CD4-positive, CD25-positive, alpha-beta regulatory T cell (primary cell): Measurements from ENCODE around the gene POU3F1. TPM values are rescaled to one million over a fixed set of nuclear protein-coding genes. Genes with fewer than 3 reads are reported as not detected.

ENCODE experiments used
- ATAC-seq, 2 donors: fragments of 150-1000 bp; cut with Tn5 transposase; one replicate each; pipeline ENCODE4 v1.10.0; 2021; ENCODE audit warnings: low read depth in 2 of 2, moderate number of reproducible peaks in 2 of 2, moderate library complexity in 1 of 2
- DNase-seq, 3 donors: peaks; one replicate each; pipeline versions ENCODE4 v3.0.0 to v3.0.0-alpha.2; 2012 to 2022; ENCODE audit warnings: mixed read lengths in 1 of 3
- H3K27ac ChIP-seq: one replicate; pipeline ENCODE4 v1.7.0; 2013; ENCODE audit warnings: mild to moderate bottlenecking, low read length; ENCODE audit not compliant: insufficient read depth, poor library complexity, severe bottlenecking
- H3K27me3 ChIP-seq: one replicate; pipeline ENCODE4 v1.7.0; 2013; ENCODE audit warnings: low read length; ENCODE audit not compliant: control insufficient read depth, insufficient read depth
- H3K36me3 ChIP-seq: one replicate; pipeline ENCODE4 v1.7.0; 2013; ENCODE audit warnings: mild to moderate bottlenecking, low read length, moderate library complexity; ENCODE audit not compliant: control insufficient read depth, insufficient read depth
- H3K4me1 ChIP-seq: 2 replicates; pipeline ENCODE4 v1.7.0; 2013; ENCODE audit warnings: mild to moderate bottlenecking, low read length; ENCODE audit not compliant: insufficient read depth, control insufficient read depth, poor library complexity, severe bottlenecking
- H3K4me3 ChIP-seq: one replicate; pipeline ENCODE4 v1.7.0; 2013; ENCODE audit warnings: low read depth, mild to moderate bottlenecking, low read length, moderate library complexity
- H3K9me3 ChIP-seq, 2 experiments: 1 replicate in 1 of 2; 2 replicates in 1 of 2; pipeline ENCODE4 v1.7.0; 2013; ENCODE audit warnings: low read length in 2 of 2, mild to moderate bottlenecking in 1 of 2, moderate library complexity in 1 of 2; ENCODE audit not compliant: control insufficient read depth in 2 of 2
- H3K27ac Mint-ChIP-seq, 3 donors: one replicate each; pipeline ENCODE4 v1.8.0; 2020 to 2022; ENCODE audit warnings: mild to moderate bottlenecking in 3 of 3, mixed read lengths in 3 of 3, moderate library complexity in 2 of 3
- H3K27me3 Mint-ChIP-seq: one replicate; pipeline ENCODE4 v1.8.0; 2022; ENCODE audit warnings: mild to moderate bottlenecking, mixed read lengths
- H3K36me3 Mint-ChIP-seq: one replicate; pipeline ENCODE4 v1.8.0; 2020; ENCODE audit warnings: mixed read lengths
- H3K4me1 Mint-ChIP-seq, 4 donors: one replicate each; pipeline ENCODE4 v1.8.0; 2020 to 2022; ENCODE audit warnings: mixed read lengths in 4 of 4, mild to moderate bottlenecking in 1 of 4
- H3K4me3 Mint-ChIP-seq, 4 donors: one replicate each; pipeline ENCODE4 v1.8.0; 2020 to 2022; ENCODE audit warnings: mild to moderate bottlenecking in 4 of 4, mixed read lengths in 4 of 4, moderate library complexity in 3 of 4
- H3K9me3 Mint-ChIP-seq, 7 donors: one replicate each; pipeline ENCODE4 v1.8.0; 2020 to 2022; ENCODE audit warnings: mixed read lengths in 7 of 7, mild to moderate bottlenecking in 3 of 7, moderate library complexity in 2 of 7
- polyA plus RNA-seq, 4 donors: library from polyadenylated mRNA; unstranded; fragments of 300-500 nt; fragmentation: Illumina TruSeq; gene quantifications; one replicate each; pipeline ENCODE4 v1.2.3, GENCODE V29; 2021
- total RNA-seq: library from RNA; stranded (reverse); gene quantifications from one replicate; pipeline ENCODE4 v1.2.3, GENCODE V29; 2022

The POU3F1 gene
- total and polyA plus RNA-seq, 5 donors from 2014 or later: 0.11 to 1.7 (median 0.36) TPM

DNA sequence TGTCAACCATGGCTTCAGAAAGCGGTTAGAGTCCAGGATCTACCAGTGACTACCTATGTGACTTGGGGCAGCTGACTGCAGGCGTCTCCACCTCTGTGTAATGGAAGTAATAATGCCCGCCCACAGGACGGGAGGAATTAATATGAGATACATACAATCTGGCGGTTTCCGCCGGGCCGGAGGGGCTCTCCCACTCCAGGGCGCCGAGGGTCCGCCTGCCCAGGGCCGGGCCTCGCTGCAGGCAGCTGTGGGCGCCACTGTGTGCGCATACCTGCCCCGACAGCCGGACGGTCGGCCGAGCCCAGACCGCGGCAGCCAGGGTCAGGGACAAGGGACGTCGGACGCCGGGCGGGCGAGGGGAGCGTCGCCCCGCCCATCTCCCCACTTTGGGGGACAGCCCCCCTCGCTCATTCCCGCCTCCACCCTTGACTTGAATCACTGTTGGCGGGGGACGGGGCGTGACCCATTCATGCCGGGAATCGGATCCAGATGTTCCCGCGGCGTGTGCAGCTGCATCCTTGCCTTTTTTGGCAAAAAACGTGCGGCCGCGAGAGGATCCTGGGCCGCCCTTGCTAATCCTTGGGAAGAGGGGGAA, 50.7 kb downstream of the POU3F1 start:
- H3K4me1 ChIP-seq: peaks cover 28% of the 10 kb centered on the region
- Mint-ChIP-seq H3K36me3 (no peaks in the 10 kb centered on the region), H3K4me1 (peaks cover 15 to 49% (median 29%) of the 10 kb centered on the region in 4 donors), H3K27me3 (no peaks in the 10 kb centered on the region), H3K27ac (peak overlapping the region; percentile 85 to 97 (median 93)), H3K4me3 (peak overlapping the region; percentile 69 to 97 (median 90)), H3K9me3 (no peaks in the 10 kb centered on the region)
- H3K27ac ChIP-seq: peak overlapping the region; percentile 71
- peak in 1 of 3 donors; percentile 27 for DNase-seq
- H3K27me3 ChIP-seq: no peaks in the 10 kb centered on the region
- peak overlapping the region; percentile 70 for H3K4me3 ChIP-seq
- peaks cover 4% of the 10 kb centered on the region for H3K36me3 ChIP-seq
- no peaks in the 10 kb centered on the region for H3K9me3 ChIP-seq
- peak in 1 of 2 donors; percentile 51 for ATAC-seq

DNA sequence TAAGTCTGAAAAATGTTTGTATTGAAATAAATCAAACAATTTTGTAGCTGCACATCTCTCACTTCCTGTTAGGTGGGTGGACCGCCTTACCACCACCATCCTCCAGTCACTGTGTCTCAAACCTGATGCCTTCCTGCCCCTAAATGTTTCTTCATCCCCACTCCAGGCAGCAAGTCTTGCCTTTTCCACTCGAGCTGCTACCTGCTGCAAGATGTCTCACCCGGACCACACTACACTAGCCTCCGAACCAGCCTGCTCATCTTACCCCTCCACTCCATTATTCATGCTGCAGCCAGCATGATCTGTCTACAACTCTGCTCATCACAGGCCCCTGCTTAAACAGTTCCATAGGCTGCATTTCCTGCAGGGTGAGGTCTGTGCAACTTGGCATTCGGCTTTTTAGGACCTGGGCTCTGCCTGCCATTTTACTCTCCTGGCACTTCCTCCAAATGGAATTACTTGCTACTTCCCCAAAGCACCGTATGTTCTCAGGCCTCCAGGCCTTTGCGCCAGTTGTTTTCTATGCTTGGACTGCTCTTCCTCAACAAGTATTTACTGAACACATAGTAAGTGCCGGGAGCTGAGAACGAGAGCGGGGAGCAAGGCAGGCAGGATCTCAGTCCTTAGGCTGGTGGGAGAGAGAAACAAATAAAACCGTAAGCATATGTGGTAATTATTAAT, 51.6 kb downstream of the POU3F1 start:
- H3K36me3 Mint-ChIP-seq: no peaks in the 10 kb centered on the region
- H3K27ac ChIP-seq: peak overlapping the region; percentile 71

More for the DNA sequence above, 51.6 kb downstream of the POU3F1 start:
- ATAC-seq (peak in 1 of 2 donors; percentile 29), DNase-seq (peak in 2 of 3 donors; percentile 34 to 67)
- no peaks in the 10 kb centered on the region for H3K9me3 ChIP-seq
- H3K27ac Mint-ChIP-seq: peak overlapping the region; percentile 85 to 97 (median 93)
- H3K27me3 ChIP-seq: no peaks in the 10 kb centered on the region
- H3K27me3 Mint-ChIP-seq: peaks cover 3% of the 10 kb centered on the region
- no peaks in the 10 kb centered on the region for H3K9me3 Mint-ChIP-seq
- H3K36me3 ChIP-seq: peaks cover 4% of the 10 kb centered on the region
- peak overlapping the region; percentile 84 to 97 (median 91) for H3K4me3 Mint-ChIP-seq
- H3K4me1 Mint-ChIP-seq: peaks cover 17 to 44% (median 28%) of the 10 kb centered on the region in 4 donors
- H3K4me3 ChIP-seq: peak overlapping the region; percentile 70
- peaks cover 30% of the 10 kb centered on the region for H3K4me1 ChIP-seq

Other genes starting within 250 kb of the POU3F1 start
- 13.7 TPM for gene C1orf122, start 239.0 kb downstream of the POU3F1 start, total RNA-seq
- 10 to 100 TPM; 22.9 to 31.9 (median 26.6) TPM for gene C1orf122, start 239.0 kb downstream of the POU3F1 start, polyA plus RNA-seq
- 28.2 TPM for gene YRDC, start 238.6 kb downstream of the POU3F1 start, total RNA-seq
- gene YRDC, start 238.6 kb downstream of the POU3F1 start, polyA plus RNA-seq: 10 to 100 TPM; 17.3 to 26.6 (median 19.8) TPM
- 34.1 TPM for gene MTF1, start 187.2 kb downstream of the POU3F1 start, total RNA-seq
- 10 to 100 TPM; 16.3 to 22.9 (median 18.7) TPM for gene MTF1, start 187.2 kb downstream of the POU3F1 start, polyA plus RNA-seq
- 23.8 TPM for gene INPP5B, start 99.7 kb downstream of the POU3F1 start, total RNA-seq
- gene INPP5B, start 99.7 kb downstream of the POU3F1 start, polyA plus RNA-seq: 10 to 100 TPM; 15.4 to 21.1 (median 18.5) TPM
- gene SF3A3, start 56.8 kb downstream of the POU3F1 start, total RNA-seq: 47.6 TPM
- 100 to 1,000 TPM in 3 of 4 donors, 10 to 100 TPM in 1; 90.6 to 118 (median 105) TPM for gene SF3A3, start 56.8 kb downstream of the POU3F1 start, polyA plus RNA-seq
- gene FHL3, start 41.3 kb downstream of the POU3F1 start, total RNA-seq: 4.6 TPM
- gene FHL3, start 41.3 kb downstream of the POU3F1 start, polyA plus RNA-seq: 10 to 100 TPM; 11.2 to 20.8 (median 13.3) TPM
- gene UTP11, start 34.1 kb downstream of the POU3F1 start, total RNA-seq: 12.3 TPM
- gene UTP11, start 34.1 kb downstream of the POU3F1 start, polyA plus RNA-seq: 10 to 100 TPM; 21.0 to 31.1 (median 24.9) TPM